K562 (cell line): ENCODE results near the gene ENG. TPM values are rescaled to one million over a fixed set of nuclear protein-coding genes. Genes with fewer than 3 reads are reported as not detected.

Experiments
- ATF3 ChIP-seq, 2 experiments: fragments of 450-650 bp in 1 of 2; sonication (generic) in 1 of 2; formaldehyde crosslinking in 1 of 2; IDR thresholded peaks in 1 of 2; conservative IDR thresholded peaks in 1 of 2; 2 replicates each; pipeline versions ENCODE4 v1.6.1 to v1.8.1; 2016 to 2023; ENCODE audit warnings: mild to moderate bottlenecking in 2 of 2, moderate library complexity in 2 of 2, inconsistent platforms in 1 of 2, missing genetic modification reagents in 1 of 2
- EP300 ChIP-seq: IDR thresholded peaks from 2 replicates; pipeline ENCODE4 v1.6.1; 2012; ENCODE audit warnings: low read length, improper control_type of control experiment
- ETV6 ChIP-seq, 3 experiments: fragments of 150-350 bp in 1 of 3; sonication (generic) in 1 of 3; formaldehyde crosslinking in 1 of 3; IDR thresholded peaks; 2 replicates each; pipeline versions ENCODE4 v1.6.1 to v1.8.0; 2014 to 2022; ENCODE audit warnings: borderline replicate concordance in 2 of 3, low read depth in 2 of 3, antibody characterized with exemption in 1 of 3, low read length in 1 of 3, mild to moderate bottlenecking in 1 of 3, missing genetic modification reagents in 1 of 3
- FOXJ3 ChIP-seq: sonication (generic); formaldehyde crosslinking; IDR thresholded peaks from 2 replicates; pipeline ENCODE4 v1.4.0; 2020; ENCODE audit warnings: mild to moderate bottlenecking, missing genetic modification reagents
- FOXK1 ChIP-seq: sonication (generic); formaldehyde crosslinking; IDR thresholded peaks from 2 replicates; pipeline ENCODE4 v1.8.0; 2022; ENCODE audit warnings: missing genetic modification reagents, mild to moderate bottlenecking, borderline replicate concordance
- GATA2 ChIP-seq: sonication (generic); formaldehyde crosslinking; IDR thresholded peaks from 2 replicates; pipeline ENCODE4 v1.4.0; 2020; ENCODE audit warnings: mild to moderate bottlenecking, missing genetic modification reagents
- HBP1 ChIP-seq: fragments of 450-650 bp; formaldehyde crosslinking; IDR thresholded peaks from 2 replicates; pipeline ENCODE4 v1.4.0; 2022; ENCODE audit warnings: missing genetic modification characterization
- HMG20B ChIP-seq: fragments of 250-450 bp; sonication (Bioruptor Pico); IDR thresholded peaks from 2 replicates; pipeline ENCODE4 v1.5.0; 2021; ENCODE audit warnings: mild to moderate bottlenecking
- KLF13 ChIP-seq: fragments of 450-650 bp; IDR thresholded peaks from 2 replicates; pipeline ENCODE4 v1.6.1; 2016; ENCODE audit warnings: missing genetic modification characterization, low read depth, mild to moderate bottlenecking, missing compliant biosample characterization, moderate library complexity, borderline replicate concordance
- MXD1 ChIP-seq: fragments of 250-450 bp; sonication (Bioruptor Pico); IDR thresholded peaks from 2 replicates; pipeline ENCODE4 v1.8.0; 2021; ENCODE audit warnings: borderline replicate concordance, mild to moderate bottlenecking, moderate library complexity; ENCODE audit not compliant: poor library complexity, severe bottlenecking
- NR3C1 ChIP-seq: sonication (generic); formaldehyde crosslinking; IDR thresholded peaks from 2 replicates; pipeline ENCODE4 v1.8.1; 2022; ENCODE audit warnings: missing genetic modification reagents
- POLR2A ChIP-seq: fragments of 450-650 bp; conservative IDR thresholded peaks from 2 replicates; pipeline ENCODE4 v1.6.1; 2016
- PPARD ChIP-seq: fragments of 250-450 bp; sonication (Bioruptor Pico); IDR thresholded peaks from 2 replicates; pipeline ENCODE4 v1.8.0; 2022; ENCODE audit warnings: inconsistent platforms, mild to moderate bottlenecking, moderate library complexity
- PREB ChIP-seq: sonication (generic); formaldehyde crosslinking; IDR thresholded peaks from 2 replicates; pipeline ENCODE4 v1.8.1; 2023; ENCODE audit warnings: mild to moderate bottlenecking, missing genetic modification reagents
- PTRF ChIP-seq: fragments of 450-650 bp; IDR thresholded peaks from 2 replicates; pipeline ENCODE4 v1.6.1; 2016; ENCODE audit warnings: mild to moderate bottlenecking, missing genetic modification characterization, missing compliant biosample characterization
- SMC3 ChIP-seq: conservative IDR thresholded peaks from 2 replicates; pipeline ENCODE4 v1.6.1; 2011; ENCODE audit warnings: low read depth, low read length, improper control_type of control experiment; ENCODE audit not compliant: insufficient read depth
- SUPT5H ChIP-seq: fragments of 450-650 bp; IDR thresholded peaks from 2 replicates; pipeline ENCODE4 v1.6.1; 2016
- TAL1 ChIP-seq: fragments of 450-650 bp; IDR thresholded peaks from 2 replicates; pipeline ENCODE4 v1.6.1; 2016; ENCODE audit warnings: mild to moderate bottlenecking
- USF1 ChIP-seq: sonication (generic); formaldehyde crosslinking; IDR thresholded peaks from 2 replicates; pipeline ENCODE4 v1.9.0; 2022; ENCODE audit warnings: mild to moderate bottlenecking, missing genetic modification reagents
- ZFP36 ChIP-seq: fragments of 150-350 bp; IDR thresholded peaks from 2 replicates; pipeline ENCODE4 v1.6.1; 2018; ENCODE audit warnings: low read length, low read depth; ENCODE audit not compliant: partially characterized antibody
- ZNF140 ChIP-seq: fragments of 250-450 bp; sonication (Bioruptor Pico); IDR thresholded peaks from 2 replicates; pipeline ENCODE4 v1.8.0; 2021; ENCODE audit warnings: moderate library complexity, mild to moderate bottlenecking, inconsistent platforms
- ZNF408 ChIP-seq: fragments of 250-450 bp; sonication (Bioruptor Pico); IDR thresholded peaks from 2 replicates; pipeline ENCODE4 v1.4.0; 2020; ENCODE audit warnings: low read depth, mild to moderate bottlenecking, moderate library complexity
- ZNF507 ChIP-seq: conservative IDR thresholded peaks from 2 replicates; pipeline ENCODE4 v1.6.1; 2017; ENCODE audit warnings: missing genetic modification characterization, missing compliant biosample characterization
- ZNF695 ChIP-seq: fragments of 450-650 bp; formaldehyde crosslinking; IDR thresholded peaks from 2 replicates; pipeline ENCODE4 v1.4.0; 2020; ENCODE audit warnings: mild to moderate bottlenecking, moderate library complexity
- polyA plus RNA-seq, 8 experiments: library from polyadenylated mRNA; depleted of rRNA in 4 of 8; stranded (reverse) in 5 of 8; unstranded in 3 of 8; fragments of >200 nt; fragmentation: Nextera tagmentation in 2 of 8; fragmentation: Illumina TruSeq in 1 of 8; extraction: Ambion mirVana in 2 of 8; extraction: Trizol in 1 of 8; gene quantifications; 2 replicates each; pipeline versions ENCODE4 v1.2.1 to v1.2.3, GENCODE V29; 2011 to 2014; ENCODE audit warnings: inconsistent platforms in 1 of 8, missing spikeins in 1 of 8
- total RNA-seq, 7 experiments: library from RNA; depleted of rRNA in 6 of 7; stranded (reverse); fragments of >200 nt in 6 of 7; fragmentation: Illumina TruSeq in 2 of 7; extraction: Trizol in 2 of 7; gene quantifications; 2 replicates each; pipeline versions ENCODE4 v1.2.1 to v1.2.3, GENCODE V29; 2011 to 2021; ENCODE audit warnings: low replicate concordance in 1 of 7

The ENG gene
- total and polyA plus RNA-seq, 9 of the 15 experiments (the other 6 are each of a cell fraction or from before 2014, with no cell fraction given) = 0.04 to 0.40 (median 0.14) TPM; not detected in 1

GRCh38 chr9:127848756-127849504 lies 5.5 kb downstream of the ENG start (continued):
- TF ChIP-seq FOXJ3 (CRISPR knock-in tag) (no peak), ATF3 (IDR thresholded peaks at IDR 0.05) (peak; percentile 60), ATF3 (CRISPR knock-in tag; conservative IDR thresholded peaks at IDR 0.05) (no peak), HBP1 (CRISPR knock-in tag) (no peak), MXD1 (CRISPR knock-in tag) (no peak), PTRF (tag) (no peak), ZFP36 (no peak), PREB (no peak), ZNF507 (tag) (no peak), ZNF140 (CRISPR knock-in tag) (no peak), NR3C1 (no peak), HMG20B (no peak), SMC3 (no peak), ZNF695 (CRISPR knock-in tag) (no peak), ZNF408 (CRISPR knock-in tag) (no peak), USF1 (peak; percentile 52; the same call in 1 of the 2 replicates), TAL1 (peak; percentile 44; the same call in 1 of the 2 replicates), POLR2A (no peak), KLF13 (no peak), ETV6 (IDR thresholded peaks at IDR 0.05; ENCODE audit: borderline replicate concordance in 1 of 2, low read depth in 2 of 2, low read length in 1 of 2) (no peak), ETV6 (CRISPR knock-in tag; IDR thresholded peaks at IDR 0.05; ENCODE audit: borderline replicate concordance) (no peak), GATA2 (no peak), FOXK1 (CRISPR knock-in tag) (no peak), SUPT5H (no peak), EP300 (peak; percentile 44; the same call in 1 of the 2 replicates), PPARD (CRISPR knock-in tag) (no peak)
